Tibial nerve (tissue), 4 donors: ENCODE results near the gene PDGFB.

Experiments used
- EP300 ChIP-seq, 2 donors: sonication (generic); formaldehyde crosslinking; IDR thresholded peaks; one replicate each; pipeline ENCODE4 v1.6.1; 2017; ENCODE audit warnings: antibody characterized with exemption in 2 of 2, mild to moderate bottlenecking in 1 of 2
- TF ChIP-seq, protein P1 (sequence below), 5 experiments: fragments of 200-600 bp in 3 of 5; fragments of 450-650 bp in 2 of 5; sonication (generic) in 3 of 5; IDR thresholded peaks; one replicate each; pipeline ENCODE4 v1.5.1; 2016 to 2019; ENCODE audit warnings: antibody characterized with exemption in 5 of 5, mild to moderate bottlenecking in 3 of 5, moderate library complexity in 2 of 5

DNA sequence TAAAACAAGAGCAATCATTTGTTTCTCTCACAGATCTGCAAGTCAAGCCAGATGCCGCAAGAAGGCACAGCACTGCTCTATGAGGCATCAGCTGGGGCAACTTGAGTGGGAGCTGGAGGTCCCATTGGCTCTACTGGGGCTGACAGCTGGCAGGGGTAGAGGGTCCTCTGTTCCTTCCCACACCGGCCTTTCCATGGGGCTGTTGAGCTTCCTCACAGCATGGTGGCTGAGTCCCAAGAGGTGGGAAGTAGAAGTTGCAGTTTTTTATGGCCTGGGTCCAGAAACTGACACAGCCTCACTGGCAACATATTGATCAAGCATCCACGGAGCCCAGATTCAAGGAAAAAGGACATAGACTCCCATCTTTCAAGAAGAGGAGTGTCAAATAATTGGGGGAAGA is 40.2 kb upstream of the PDGFB start:
- TF ChIP-seq EP300 (IDR thresholded peaks at IDR 0.05): no peak
- TF ChIP-seq, protein P1, sequence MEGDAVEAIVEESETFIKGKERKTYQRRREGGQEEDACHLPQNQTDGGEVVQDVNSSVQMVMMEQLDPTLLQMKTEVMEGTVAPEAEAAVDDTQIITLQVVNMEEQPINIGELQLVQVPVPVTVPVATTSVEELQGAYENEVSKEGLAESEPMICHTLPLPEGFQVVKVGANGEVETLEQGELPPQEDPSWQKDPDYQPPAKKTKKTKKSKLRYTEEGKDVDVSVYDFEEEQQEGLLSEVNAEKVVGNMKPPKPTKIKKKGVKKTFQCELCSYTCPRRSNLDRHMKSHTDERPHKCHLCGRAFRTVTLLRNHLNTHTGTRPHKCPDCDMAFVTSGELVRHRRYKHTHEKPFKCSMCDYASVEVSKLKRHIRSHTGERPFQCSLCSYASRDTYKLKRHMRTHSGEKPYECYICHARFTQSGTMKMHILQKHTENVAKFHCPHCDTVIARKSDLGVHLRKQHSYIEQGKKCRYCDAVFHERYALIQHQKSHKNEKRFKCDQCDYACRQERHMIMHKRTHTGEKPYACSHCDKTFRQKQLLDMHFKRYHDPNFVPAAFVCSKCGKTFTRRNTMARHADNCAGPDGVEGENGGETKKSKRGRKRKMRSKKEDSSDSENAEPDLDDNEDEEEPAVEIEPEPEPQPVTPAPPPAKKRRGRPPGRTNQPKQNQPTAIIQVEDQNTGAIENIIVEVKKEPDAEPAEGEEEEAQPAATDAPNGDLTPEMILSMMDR (IDR thresholded peaks at IDR 0.05): no peak
